Left ventricle myocardium superior (tissue), 1 donor: ENCODE data around the gene MTFP1. TPM values are rescaled to one million over a fixed set of nuclear protein-coding genes. Genes with fewer than 3 reads are reported as not detected.
"Not testable (repeated sequence)": the region's sequence is repeated elsewhere in the genome, so short reads cannot be mapped to it uniquely, and the experiment has no call there.

Experiments
- ATAC-seq: fragments of 200-7000 bp; cut with Tn5 transposase; one replicate; pipeline ENCODE4 v1.9.1; 2020; ENCODE audit warnings: mild to moderate bottlenecking, moderate library complexity
- DNase-seq: peaks from one replicate; pipeline ENCODE4 v3.0.0-alpha.2; 2020
- intact Hi-C: fragments of 100-400 bp; cut with micrococcal nuclease; formaldehyde crosslinking; loops from one replicate; pipeline ENCODE4 v1.11.0; 2022
- total RNA-seq: library from RNA; stranded (reverse); fragmentation: NEBNext Ultra II Directional; extraction: Animal tissue kit (Norgen Biotek cat#: 25700); gene quantifications from one replicate; pipeline ENCODE4 v1.2.1, GENCODE V29; 2021
- donor health status: DM: no; HTN: yes; CAD: no; lungs with severe emphysema.

MTFP1 gene
- total RNA-seq, 1 donor from 2014 or later = 16.3 TPM

GRCh38 chr22:30439226-30439625 lies 13.7 kb downstream of the MTFP1 start:
- ATAC-seq (no peak), DNase-seq (no peak)
- intact Hi-C loops = no loop called here

DNA sequence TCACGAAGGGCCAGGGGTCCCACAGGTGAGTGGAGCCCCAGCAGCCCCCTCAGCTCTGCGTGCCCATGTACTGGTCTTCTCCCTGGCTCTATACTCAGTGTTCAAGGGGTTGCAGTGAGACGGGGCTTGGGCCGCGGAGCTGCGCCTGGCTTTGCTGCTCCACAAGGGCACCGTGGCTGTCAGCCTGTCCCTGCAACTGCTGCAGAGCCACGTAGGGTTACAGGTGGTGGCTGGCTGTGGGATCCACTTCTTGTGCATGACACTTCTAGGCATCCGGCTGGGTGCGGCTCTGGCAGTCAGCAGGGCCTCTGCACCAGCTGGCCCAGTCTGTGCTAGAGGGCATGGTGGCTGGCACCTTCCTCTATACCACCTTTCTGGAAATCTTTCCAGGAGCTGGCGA lies 14.3 kb downstream of the MTFP1 start:
- intact Hi-C loops = no loop called here
- ATAC-seq (no peak), DNase-seq (no peak)

- intact Hi-C loops = no loop called here
- no peak for DNase-seq
- no peak for ATAC-seq
Measured at GRCh38 chr22:30441088-30441487, 15.5 kb downstream of the MTFP1 start.

GRCh38 chr22:30444632-30445437 lies 19.3 kb downstream of the MTFP1 start:
- intact Hi-C loops = no loop called here
- ATAC-seq (peak; percentile 30), DNase-seq (no peak)

GRCh38 chr22:30445438-30446145 lies 20.0 kb downstream of the MTFP1 start:
- ATAC-seq = no peak
- DNase-seq = no peak
- intact Hi-C loops = no loop called here

DNA sequence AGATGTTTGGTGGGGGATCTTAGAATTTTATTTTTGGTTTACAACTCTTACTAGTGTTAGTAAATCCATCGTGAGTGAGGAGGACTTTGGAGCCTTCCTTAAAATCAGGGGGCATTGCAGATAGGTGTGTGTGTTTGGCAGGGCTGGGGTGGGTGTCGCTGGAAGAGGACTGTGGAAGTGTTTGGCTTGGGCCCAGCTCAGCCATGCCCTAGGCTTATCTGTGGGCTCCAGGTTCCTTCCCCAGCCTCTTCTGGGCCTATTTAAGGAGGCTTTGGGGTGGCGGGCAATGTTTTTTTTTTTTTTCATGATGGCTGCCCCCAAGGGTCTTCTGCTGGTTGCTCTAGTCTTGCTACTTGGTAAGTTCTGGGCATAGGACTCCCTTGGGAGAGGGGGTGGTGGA lies 22.1 kb downstream of the MTFP1 start:
- DNase-seq = no peak
- intact Hi-C loops = no loop called here
- no peak for ATAC-seq

GRCh38 chr22:30451488-30451887 lies 25.9 kb downstream of the MTFP1 start:
- intact Hi-C loops, DNase-seq, ATAC-seq: not testable (repeated sequence)

DNA sequence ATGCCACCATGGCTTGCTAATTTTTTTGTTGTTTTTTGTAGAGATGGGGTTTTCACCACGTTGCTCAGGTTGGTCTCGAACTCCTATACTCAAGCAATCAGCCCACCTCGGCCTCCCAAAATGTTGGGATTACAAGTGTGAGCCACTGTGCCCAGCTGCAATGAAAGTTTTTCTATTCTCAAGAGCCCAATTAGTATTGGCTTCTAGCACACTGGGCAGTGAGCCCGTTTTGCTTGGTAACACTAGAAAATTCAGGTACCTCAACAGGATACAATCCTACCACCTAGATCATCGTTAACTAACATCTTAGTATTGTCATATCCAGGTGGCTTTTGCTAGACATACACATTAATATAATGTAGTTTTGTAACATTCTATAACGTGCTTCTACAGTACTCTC lies 27.3 kb downstream of the MTFP1 start:
- ATAC-seq = no peak
- DNase-seq = no peak
- intact Hi-C loops = no loop called here

DNA sequence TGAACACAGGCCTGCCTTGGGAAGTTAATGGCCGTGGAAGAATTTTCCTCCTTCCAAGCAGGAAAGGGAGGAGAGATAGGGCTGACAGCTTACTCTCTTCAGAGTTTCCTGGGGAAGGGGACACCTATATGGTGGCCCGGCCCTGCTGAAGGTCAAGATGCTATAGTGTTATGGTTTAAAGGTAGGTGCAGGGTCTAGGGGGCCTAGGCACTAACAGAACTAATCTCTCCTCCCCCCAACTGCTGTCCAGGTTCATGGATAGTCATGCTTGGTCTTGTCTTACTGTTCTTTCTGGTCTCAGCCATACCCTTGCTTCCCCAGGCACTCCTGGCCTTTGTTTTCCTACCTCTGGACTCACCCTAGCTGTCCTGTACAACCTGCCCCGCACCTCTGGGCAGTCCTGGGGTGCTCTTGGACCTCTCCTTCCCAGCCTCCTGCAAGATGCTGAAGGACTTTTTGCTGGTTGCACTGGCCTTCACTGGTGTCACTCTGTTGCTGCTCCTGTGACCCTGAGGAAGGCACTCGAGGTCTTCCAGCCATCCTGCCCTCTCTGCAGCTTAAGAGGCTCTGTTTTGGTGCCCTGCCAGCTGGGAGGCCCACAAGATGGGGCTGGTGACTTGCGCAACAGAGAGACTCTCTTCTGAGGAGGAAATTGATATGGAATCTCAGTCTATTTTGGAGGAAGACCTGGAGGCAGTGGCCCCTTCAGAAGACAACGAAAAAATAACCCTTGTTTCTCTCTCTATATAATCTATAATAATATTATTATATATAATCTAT lies 28.4 kb downstream of the MTFP1 start:
- intact Hi-C loops = no loop called here
- DNase-seq = no peak
- ATAC-seq = no peak

GRCh38 chr22:30455075-30455840 lies 29.7 kb downstream of the MTFP1 start:
- no peak for ATAC-seq
- DNase-seq = no peak
- intact Hi-C loops = no loop called here

GRCh38 chr22:30457981-30458380 lies 32.4 kb downstream of the MTFP1 start:
- ATAC-seq = no peak
- intact Hi-C loops = no loop called here
- DNase-seq = no peak

DNA sequence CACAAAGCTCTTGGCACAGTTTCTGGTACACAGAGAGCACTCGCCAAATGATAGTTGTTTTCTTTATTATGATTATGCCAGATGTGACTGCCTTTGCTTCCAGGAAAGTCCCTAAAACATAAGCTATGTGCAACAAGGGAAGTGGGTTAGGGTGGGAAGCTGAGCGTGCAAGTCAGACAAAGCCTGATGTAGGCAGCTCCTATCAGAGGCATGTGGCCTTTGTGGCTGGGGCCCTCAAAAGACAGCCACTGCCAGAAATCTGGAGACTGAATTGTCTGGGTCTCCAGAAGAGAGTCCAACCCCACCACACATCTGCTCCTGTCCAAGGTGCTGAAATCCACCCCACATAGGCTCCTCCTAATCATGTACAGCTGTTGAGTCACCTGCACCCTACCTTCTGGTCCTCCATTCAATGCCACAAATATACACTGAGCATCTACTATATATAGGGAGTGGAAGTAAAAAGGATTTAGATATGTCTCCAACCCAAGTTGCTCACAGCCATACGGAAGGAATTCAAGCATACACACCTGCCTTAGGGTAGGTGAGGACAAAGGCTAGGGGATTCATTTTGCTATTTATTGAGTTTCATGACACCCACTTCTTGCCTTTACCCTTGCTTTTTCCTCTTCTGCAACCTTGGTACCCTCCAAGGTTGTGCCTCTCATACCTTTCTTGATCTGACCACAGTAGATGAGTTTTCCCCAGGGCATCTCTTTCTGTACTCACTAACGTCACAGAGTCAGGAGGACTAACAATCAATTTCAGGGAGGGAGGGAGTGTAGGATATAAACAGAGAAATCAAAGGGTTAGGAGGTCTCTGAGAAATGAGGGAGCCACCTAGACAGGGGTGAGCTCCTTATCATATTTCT lies 33.8 kb downstream of the MTFP1 start:
- ATAC-seq (no peak), DNase-seq (no peak)
- intact Hi-C loops = no loop called here

GRCh38 chr22:30460147-30460546 lies 34.6 kb downstream of the MTFP1 start:
- intact Hi-C loops = no loop called here
- no peak for DNase-seq
- no peak for ATAC-seq

- intact Hi-C loops, DNase-seq, ATAC-seq: not testable (repeated sequence)
Measured at GRCh38 chr22:30460555-30460954, 35.0 kb downstream of the MTFP1 start.

DNA sequence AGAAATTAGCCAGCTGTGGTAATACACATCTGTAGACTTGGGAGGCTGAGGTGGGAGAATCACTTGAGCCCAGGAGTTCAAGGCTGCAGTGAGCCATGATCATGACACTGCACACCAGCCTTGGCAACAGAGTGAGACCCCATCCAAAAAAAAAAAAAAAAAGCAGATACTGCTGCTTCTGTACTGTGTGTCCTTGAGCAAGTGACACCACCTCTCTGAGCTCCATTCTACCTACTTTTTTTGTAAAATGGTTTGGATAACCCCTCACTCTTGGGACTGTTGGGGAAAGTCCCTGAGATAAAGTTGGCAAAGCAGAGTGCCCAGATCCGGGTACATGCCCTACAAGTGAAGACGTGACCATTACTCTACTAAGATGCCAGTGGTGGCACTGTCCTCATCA lies 43.6 kb downstream of the MTFP1 start:
- ATAC-seq (no peak), DNase-seq (no peak)
- intact Hi-C loops = no loop called here

DNA sequence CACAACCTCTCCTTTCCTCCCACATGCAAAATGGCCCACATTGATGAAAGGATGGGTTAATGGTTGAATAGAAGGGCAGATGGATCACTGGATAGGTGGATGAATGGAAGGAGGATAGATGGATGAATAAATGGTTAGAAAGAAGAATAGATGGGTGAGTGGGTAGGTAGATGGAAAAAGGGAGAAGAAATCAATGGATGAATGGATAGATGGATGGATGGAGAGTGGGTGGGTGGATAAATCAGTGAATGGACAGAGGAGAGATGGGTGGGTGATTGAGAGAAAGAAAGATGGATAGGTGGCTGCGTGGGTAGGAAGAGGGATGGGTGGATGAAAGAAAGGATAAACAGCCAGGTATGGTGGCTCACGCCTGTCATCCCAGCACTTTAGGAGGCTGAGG lies 45.1 kb downstream of the MTFP1 start:
- no peak for ATAC-seq
- intact Hi-C loops = no loop called here
- no peak for DNase-seq

- intact Hi-C loops = no loop called here
Measured at GRCh38 chr22:30471616-30472318, 46.2 kb downstream of the MTFP1 start, which contains the start of gene SEC14L3. SEC14L3 (minus strand) TSS chr22:30472017; CDS start chr22:30471958, 59 bp downstream.

More at GRCh38 chr22:30471616-30472318, 46.2 kb downstream of the MTFP1 start, which contains the start of gene SEC14L3:
- ATAC-seq (no peak), DNase-seq (no peak)
